Non-pigmented ciliary epithelial cell (primary cell): ENCODE data around the gene MTLN.
"Not testable (repeated sequence)": the region's sequence is repeated elsewhere in the genome, so short reads cannot be mapped to it uniquely, and the experiment has no call there.

Experiments used
- DNase-seq: peaks from one replicate; pipeline ENCODE4 v3.0.0-alpha.2; 2010; ENCODE audit warnings: low read depth

MTLN gene

DNA sequence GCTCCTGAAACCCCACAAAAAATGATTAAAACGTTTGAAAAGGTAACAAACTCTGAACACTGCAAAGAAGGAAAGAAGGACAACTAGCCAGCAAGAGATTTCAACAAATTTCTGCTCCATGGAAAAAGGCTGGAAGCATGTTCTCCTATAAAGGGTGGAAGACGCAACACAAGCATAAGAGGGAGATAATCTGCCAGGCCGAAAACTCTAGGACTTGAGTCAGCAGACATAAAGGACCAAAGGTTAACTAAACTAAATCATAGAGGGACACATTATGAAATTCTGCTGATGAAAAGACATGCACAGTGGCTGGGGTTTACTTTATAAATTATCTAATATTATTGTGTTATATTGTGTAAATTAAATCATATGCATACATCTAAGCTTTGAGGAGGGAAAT is 14.3 kb downstream of the MTLN start:
- DNase-seq, result no peak

DNA sequence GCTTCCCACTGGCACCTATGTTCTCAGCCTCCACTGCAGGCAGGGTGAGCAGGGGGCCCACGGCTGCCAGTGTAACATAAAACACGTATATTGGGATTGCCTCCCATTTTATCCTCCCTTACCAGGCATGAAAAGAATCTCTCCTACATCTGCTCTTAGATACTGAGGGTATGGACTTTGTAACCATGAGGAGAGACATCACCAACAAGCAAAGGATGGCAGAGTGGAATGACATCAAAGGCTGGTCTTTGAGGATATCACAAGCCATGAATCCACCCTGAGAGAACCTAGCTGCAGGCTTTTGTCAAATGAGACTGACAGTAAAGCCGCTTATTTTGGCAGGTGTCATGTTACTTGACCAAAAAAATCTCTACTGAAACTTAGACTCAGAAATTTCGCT is 14.9 kb downstream of the MTLN start:
- DNase-seq, result no peak

DNA sequence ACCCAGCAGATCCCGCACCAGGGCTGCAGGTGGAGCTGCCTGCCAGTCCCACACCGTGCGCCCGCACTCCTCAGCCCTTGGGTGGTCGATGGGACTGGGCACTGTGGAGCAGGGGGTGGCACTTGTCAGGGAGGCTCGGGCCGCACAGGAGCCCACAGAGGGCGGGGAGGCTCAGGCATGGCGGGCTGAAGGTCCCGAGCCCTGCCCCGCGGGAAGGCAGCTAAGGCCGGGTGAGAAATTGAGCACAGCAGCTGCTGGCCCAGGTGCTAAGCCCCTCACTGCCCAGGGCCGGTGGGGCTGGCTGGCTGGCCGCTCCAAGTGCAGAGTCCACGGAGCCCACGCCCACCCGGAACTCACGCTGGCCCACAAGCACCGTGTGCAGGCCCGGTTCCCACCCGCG is 22.2 kb downstream of the MTLN start:
- DNase-seq, result not testable (repeated sequence)

DNA sequence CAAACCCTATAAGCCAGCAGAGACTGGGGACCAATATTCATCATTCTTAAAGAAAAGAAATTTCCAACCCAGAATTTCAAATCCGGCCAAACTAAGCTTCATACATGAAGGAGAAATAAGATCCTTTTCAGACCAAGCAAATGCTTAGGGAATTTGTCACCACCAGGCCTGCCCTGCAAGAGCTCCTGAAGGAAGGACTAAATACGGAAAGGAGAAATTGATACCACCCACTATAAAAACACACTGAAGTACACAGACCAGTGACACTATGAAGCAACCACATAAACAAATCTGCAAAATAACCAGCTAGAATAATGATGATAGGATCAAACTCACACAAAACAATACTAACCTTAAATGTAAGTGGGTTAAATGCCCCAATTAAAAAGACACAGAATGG is 29.9 kb downstream of the MTLN start:
- no peak for DNase-seq

DNA sequence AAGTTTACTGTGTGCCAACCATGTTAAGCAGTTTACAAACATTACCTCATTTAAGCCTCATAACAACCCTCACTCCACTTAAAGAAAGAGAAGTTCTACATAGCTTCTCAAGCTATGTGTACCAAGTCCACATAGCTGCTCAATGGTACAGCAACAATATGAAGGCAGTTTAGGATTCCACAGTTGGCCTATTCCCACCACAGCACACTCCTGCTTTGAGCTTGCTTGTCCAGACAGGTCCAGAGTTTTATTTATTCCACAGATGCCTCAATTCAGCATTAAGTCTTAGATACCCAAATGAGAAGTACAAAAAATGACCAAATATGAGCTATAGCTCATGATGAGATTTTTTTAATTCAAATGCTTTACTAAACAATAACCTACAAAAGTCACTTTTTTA is 32.3 kb downstream of the MTLN start:
- DNase-seq, result no peak

DNA sequence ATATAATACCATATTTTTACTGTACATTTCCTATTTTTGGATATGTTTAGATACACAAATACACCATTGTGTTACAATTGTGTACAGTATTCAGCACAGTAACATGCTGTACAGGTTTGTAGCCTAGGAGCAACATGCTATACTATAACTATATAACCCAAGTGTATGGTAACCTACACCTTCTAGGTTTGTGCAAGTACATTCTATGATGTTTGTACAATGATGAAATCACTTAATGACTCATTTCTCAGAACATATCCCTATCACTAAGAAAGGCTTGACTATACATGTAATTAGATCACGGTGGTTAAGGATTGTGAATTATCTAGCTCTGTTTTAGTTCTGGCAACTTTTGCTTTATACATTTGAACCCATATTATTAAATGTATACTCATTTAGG is 38.8 kb downstream of the MTLN start:
- no peak for DNase-seq

DNA sequence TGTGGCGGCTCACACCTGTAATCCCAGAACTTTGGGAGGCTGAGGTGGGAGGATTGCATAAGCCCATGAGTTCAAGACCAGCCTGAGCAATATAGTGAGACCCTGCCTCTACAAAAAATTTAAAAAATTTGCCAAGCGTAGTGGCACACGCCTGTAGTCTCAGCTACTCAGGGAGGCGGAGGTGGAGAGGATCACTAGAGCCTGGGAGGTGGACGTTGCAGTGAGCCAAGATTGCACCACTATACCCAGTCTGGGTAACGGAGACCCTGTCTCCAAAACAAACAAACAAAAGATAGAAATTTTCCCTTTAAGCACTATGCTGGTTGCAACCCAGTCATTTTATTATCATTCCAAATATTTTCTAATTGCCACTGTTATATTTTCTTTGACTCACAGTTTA is 39.8 kb downstream of the MTLN start:
- no peak for DNase-seq

DNA sequence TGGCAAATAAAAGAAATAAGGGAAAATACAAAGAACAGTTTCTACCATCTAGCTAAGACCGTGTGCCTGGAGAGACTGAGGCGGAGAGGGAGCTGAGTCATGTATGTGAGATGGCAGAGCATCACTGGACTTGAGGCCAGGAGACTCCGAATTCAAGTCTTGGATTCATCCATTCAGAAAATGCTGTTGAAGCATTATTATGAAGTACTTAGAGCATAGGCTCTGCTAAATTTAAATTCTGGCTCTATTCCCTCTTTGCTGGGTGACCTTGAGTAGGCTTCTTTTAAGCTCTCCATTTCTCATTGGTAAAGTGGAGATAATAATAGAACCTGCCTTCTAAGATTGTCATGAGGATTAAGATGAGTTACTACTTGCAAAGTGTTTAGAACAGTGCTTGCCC is 42.2 kb downstream of the MTLN start:
- DNase-seq, result no peak

DNA sequence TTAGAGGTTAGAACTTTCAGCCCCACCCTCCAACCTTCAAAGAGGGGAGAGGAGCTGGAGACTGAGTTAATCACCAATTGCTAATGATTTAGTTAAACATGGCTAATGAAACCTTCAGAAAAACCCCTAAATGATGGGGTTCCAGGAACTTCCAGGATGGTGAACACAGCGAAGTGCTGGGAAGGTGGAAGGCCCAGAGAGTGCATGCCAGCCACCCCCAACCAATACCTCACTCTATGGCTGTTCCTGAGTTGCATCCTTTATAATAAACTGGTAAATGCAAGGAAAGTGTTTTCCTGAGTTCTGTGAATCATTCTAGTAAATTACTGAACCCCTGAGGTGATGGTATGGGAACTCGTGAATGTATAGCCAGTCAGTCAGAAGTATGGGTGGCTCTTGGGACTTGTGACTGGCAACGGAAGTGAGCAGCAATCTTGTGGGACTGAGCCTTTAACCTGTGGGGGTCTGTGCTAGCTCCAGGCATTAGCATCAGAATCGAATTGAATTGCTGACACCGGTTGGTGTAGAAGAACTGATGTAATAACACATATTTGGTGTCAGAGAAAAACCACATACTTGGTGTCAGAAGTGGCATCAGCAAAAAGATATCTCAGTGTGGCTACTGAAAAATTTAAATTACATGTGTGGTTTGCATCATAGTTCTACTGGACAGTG is 44.9 kb downstream of the MTLN start:
- no peak for DNase-seq

DNA sequence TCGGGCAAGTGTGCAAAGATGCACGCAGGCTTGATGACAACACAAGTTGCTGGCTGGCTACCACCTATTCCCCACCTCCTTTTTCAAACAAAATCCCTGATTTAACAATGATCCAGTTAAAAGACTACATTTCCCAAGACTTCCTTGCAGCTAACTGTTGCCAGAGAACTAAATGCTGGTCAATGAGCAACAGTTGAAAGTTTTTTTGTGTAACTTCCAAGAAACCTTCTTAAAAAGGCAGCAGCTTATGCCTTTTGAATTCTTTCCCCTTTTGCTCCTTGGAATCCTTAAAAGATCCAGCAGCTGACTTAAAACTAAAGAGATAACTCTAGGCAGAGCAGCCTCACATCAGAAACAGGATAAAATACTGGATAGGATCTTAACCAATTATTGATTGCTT is 46.1 kb downstream of the MTLN start:
- DNase-seq, result no peak
